NT2/D1 (cell line): ENCODE measurements around the gene ZNF431.

Experiments used
- DNase-seq: peaks from one replicate; pipeline ENCODE4 v3.0.0-alpha.2; 2011; ENCODE audit warnings: low read depth, low spot score
- H3K27me3 ChIP-seq: 2 replicates; pipeline ENCODE4 v1.6.0; 2011; ENCODE audit warnings: mild to moderate bottlenecking; ENCODE audit not compliant: insufficient read length, insufficient read depth
- H3K36me3 ChIP-seq: 2 replicates; pipeline ENCODE4 v1.6.1; 2011; ENCODE audit warnings: mild to moderate bottlenecking, low read length, mixed read lengths; ENCODE audit not compliant: insufficient read depth, insufficient read length
- H3K4me1 ChIP-seq: 2 replicates; pipeline ENCODE4 v1.5.1; 2011; ENCODE audit not compliant: insufficient read depth, insufficient read length
- H3K4me3 ChIP-seq: 2 replicates; pipeline ENCODE4 v1.5.1; 2011; ENCODE audit warnings: low read depth; ENCODE audit not compliant: insufficient read length
- H3K9ac ChIP-seq: 2 replicates; pipeline ENCODE4 v1.6.0; 2011; ENCODE audit warnings: low read depth; ENCODE audit not compliant: insufficient read length
- H3K9me3 ChIP-seq: 2 replicates; pipeline ENCODE4 v1.5.1; 2011; ENCODE audit warnings: mild to moderate bottlenecking, low read length; ENCODE audit not compliant: insufficient read depth
- SUZ12 ChIP-seq: IDR thresholded peaks from 2 replicates; pipeline ENCODE4 v1.6.1; 2011; ENCODE audit not compliant: insufficient read length, insufficient read depth; ENCODE audit errors: extremely low read depth
- YY1 ChIP-seq: IDR thresholded peaks from 2 replicates; pipeline ENCODE4 v1.6.1; 2011; ENCODE audit not compliant: insufficient read length, insufficient read depth
- ZNF274 ChIP-seq: IDR thresholded peaks from 2 replicates; pipeline ENCODE4 v1.6.1; 2011; ENCODE audit warnings: mild to moderate bottlenecking, low read depth, low read length

ZNF431 gene

GRCh38 chr19:21115430-21115829, 26.4 kb upstream of the ZNF431 start:
- no peak overlapping the region for H3K4me3 ChIP-seq
- no peaks in the 10 kb centered on the region for H3K4me1 ChIP-seq
- H3K9ac ChIP-seq: no peak overlapping the region
- TF ChIP-seq ZNF274: no peak
- TF ChIP-seq SUZ12: no peak
- no peak for TF ChIP-seq YY1
- no peak for DNase-seq
- H3K9me3 ChIP-seq: peaks cover 26% of the 10 kb centered on the region
- H3K36me3 ChIP-seq: peaks cover 62% of the 10 kb centered on the region
- H3K27me3 ChIP-seq: no peaks in the 10 kb centered on the region

GRCh38 chr19:21117041-21117907, 24.6 kb upstream of the ZNF431 start:
- H3K9me3 ChIP-seq: peaks cover 26% of the 10 kb centered on the region
- H3K27me3 ChIP-seq: no peaks in the 10 kb centered on the region
- TF ChIP-seq SUZ12 (no peak), ZNF274 (no peak), YY1 (no peak)
- H3K4me1 ChIP-seq: no peaks in the 10 kb centered on the region
- H3K36me3 ChIP-seq: peaks cover 67% of the 10 kb centered on the region
- DNase-seq: no peak
- no peak overlapping the region for H3K4me3 ChIP-seq
- no peak overlapping the region for H3K9ac ChIP-seq

GRCh38 chr19:21126078-21126477, 15.8 kb upstream of the ZNF431 start:
- Histone ChIP-seq H3K27me3 (no peaks in the 10 kb centered on the region), H3K9me3 (no peaks in the 10 kb centered on the region), H3K4me3 (no peak overlapping the region), H3K9ac (no peak overlapping the region), H3K36me3 (peaks cover 18% of the 10 kb centered on the region), H3K4me1 (no peaks in the 10 kb centered on the region)
- no peak for DNase-seq
- TF ChIP-seq YY1: no peak

- no peaks in the 10 kb centered on the region for H3K9me3 ChIP-seq
- H3K36me3 ChIP-seq: peaks cover 11% of the 10 kb centered on the region
- DNase-seq: no peak
- no peaks in the 10 kb centered on the region for H3K4me1 ChIP-seq
- H3K9ac ChIP-seq: no peak overlapping the region
- no peak overlapping the region for H3K4me3 ChIP-seq
- no peaks in the 10 kb centered on the region for H3K27me3 ChIP-seq
- TF ChIP-seq ZNF274 (no peak), YY1 (no peak), SUZ12 (no peak)
Measured at GRCh38 chr19:21127001-21127400, 14.8 kb upstream of the ZNF431 start.

- H3K9me3 ChIP-seq: no peaks in the 10 kb centered on the region
- DNase-seq: no peak
- no peak for TF ChIP-seq YY1
- H3K4me1 ChIP-seq: no peaks in the 10 kb centered on the region
- H3K27me3 ChIP-seq: no peaks in the 10 kb centered on the region
- no peak overlapping the region for H3K9ac ChIP-seq
- H3K4me3 ChIP-seq: no peak overlapping the region
- H3K36me3 ChIP-seq: peaks cover 4% of the 10 kb centered on the region
Measured at GRCh38 chr19:21127898-21128297, 13.9 kb upstream of the ZNF431 start.

- Histone ChIP-seq H3K9me3 (no peaks in the 10 kb centered on the region), H3K36me3 (peaks cover under 1% of the 10 kb centered on the region), H3K4me3 (no peak overlapping the region), H3K27me3 (no peaks in the 10 kb centered on the region), H3K4me1 (no peaks in the 10 kb centered on the region), H3K9ac (no peak overlapping the region)
- no peak for DNase-seq
- TF ChIP-seq YY1: no peak
- TF ChIP-seq SUZ12: no peak
- TF ChIP-seq ZNF274: no peak
Measured at GRCh38 chr19:21128901-21129698, 12.7 kb upstream of the ZNF431 start.

- Histone ChIP-seq H3K36me3 (no peaks in the 10 kb centered on the region), H3K4me3 (no peak overlapping the region), H3K27me3 (no peaks in the 10 kb centered on the region), H3K9me3 (no peaks in the 10 kb centered on the region), H3K9ac (no peak overlapping the region), H3K4me1 (no peaks in the 10 kb centered on the region)
- TF ChIP-seq SUZ12 (no peak), ZNF274 (no peak), YY1 (no peak)
- no peak for DNase-seq
Measured at GRCh38 chr19:21130097-21130775, 11.6 kb upstream of the ZNF431 start.
